MM.1S (cell line): ENCODE measurements around the gene SUOX.

ENCODE experiments used
- EZH2 ChIP-seq: fragments of 300-600 bp; sonication (generic); optimal IDR thresholded peaks from 2 replicates; pipeline ENCODE3; 2017; ENCODE audit warnings: low read depth, mild to moderate bottlenecking, antibody characterized with exemption, low read length, mixed read lengths
- TF ChIP-seq, protein P1 (sequence below): fragments of 300-600 bp; sonication (generic); IDR thresholded peaks from 2 replicates; pipeline ENCODE4 v1.5.1; 2016; ENCODE audit warnings: antibody characterized with exemption, low read length, mixed read lengths

DNA sequence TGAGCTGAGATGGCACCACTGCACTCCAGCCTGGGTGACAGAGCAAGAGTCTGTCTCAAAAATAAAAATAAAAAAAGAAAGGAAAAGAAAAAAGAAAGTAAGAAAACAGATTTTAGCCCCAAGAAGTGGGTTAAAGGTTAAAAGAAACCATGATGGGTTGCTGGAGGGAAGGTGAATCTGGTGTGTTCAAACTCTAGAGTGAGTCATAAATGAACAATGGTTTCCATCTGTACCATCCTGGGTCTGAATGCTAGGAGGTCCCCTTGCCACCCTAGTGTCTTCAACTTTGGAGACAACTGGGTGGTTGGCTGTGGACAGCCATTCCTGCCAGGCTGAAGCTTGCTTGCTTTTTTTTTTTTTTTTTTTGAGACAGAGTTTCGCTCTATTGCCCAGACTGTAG, 43.1 kb downstream of the SUOX start:
- TF ChIP-seq, protein P1, sequence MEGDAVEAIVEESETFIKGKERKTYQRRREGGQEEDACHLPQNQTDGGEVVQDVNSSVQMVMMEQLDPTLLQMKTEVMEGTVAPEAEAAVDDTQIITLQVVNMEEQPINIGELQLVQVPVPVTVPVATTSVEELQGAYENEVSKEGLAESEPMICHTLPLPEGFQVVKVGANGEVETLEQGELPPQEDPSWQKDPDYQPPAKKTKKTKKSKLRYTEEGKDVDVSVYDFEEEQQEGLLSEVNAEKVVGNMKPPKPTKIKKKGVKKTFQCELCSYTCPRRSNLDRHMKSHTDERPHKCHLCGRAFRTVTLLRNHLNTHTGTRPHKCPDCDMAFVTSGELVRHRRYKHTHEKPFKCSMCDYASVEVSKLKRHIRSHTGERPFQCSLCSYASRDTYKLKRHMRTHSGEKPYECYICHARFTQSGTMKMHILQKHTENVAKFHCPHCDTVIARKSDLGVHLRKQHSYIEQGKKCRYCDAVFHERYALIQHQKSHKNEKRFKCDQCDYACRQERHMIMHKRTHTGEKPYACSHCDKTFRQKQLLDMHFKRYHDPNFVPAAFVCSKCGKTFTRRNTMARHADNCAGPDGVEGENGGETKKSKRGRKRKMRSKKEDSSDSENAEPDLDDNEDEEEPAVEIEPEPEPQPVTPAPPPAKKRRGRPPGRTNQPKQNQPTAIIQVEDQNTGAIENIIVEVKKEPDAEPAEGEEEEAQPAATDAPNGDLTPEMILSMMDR: no peak
- no peak for TF ChIP-seq EZH2
